Psoas muscle (tissue), 8 donors: ENCODE measurements around the gene GDF2. TPM values are rescaled to one million over a fixed set of nuclear protein-coding genes. Genes with fewer than 3 reads are reported as not detected.

Source experiments
- ATAC-seq, 4 donors: fragments of 200-7000 bp; cut with Tn5 transposase; one replicate each; pipeline ENCODE4 v1.9.1; 2020; ENCODE audit warnings: moderate library complexity in 3 of 4, mild to moderate bottlenecking in 2 of 4
- DNase-seq, 2 donors: peaks; one replicate each; pipeline ENCODE4 v3.0.0-alpha.2; 2020
- H3K27ac ChIP-seq: fragments of 200-600 bp; one replicate; pipeline ENCODE4 v1.8.0; 2022
- H3K27me3 ChIP-seq, 3 donors: fragments of 200-600 bp in 1 of 3; one replicate each; pipeline versions ENCODE4 v1.6.1 to v1.8.0; 2013 to 2022; ENCODE audit warnings: low read length in 2 of 3, mild to moderate bottlenecking in 2 of 3, moderate library complexity in 1 of 3; ENCODE audit not compliant: insufficient read depth in 3 of 3
- H3K36me3 ChIP-seq, 2 donors: fragments of 200-600 bp in 1 of 2; one replicate each; pipeline versions ENCODE4 v1.6.1 to v1.8.0; 2013 to 2022; ENCODE audit warnings: low read depth in 1 of 2, mild to moderate bottlenecking in 1 of 2, moderate library complexity in 1 of 2; ENCODE audit not compliant: insufficient read depth in 1 of 2
- H3K4me1 ChIP-seq: fragments of 200-600 bp; one replicate; pipeline ENCODE4 v1.8.0; 2022
- H3K4me3 ChIP-seq: fragments of 200-600 bp; one replicate; pipeline ENCODE4 v1.8.0; 2022; ENCODE audit warnings: mild to moderate bottlenecking
- H3K9me3 ChIP-seq: fragments of 200-600 bp; one replicate; pipeline ENCODE4 v1.8.0; 2022
- WGBS, 3 donors: extraction: QIAGEN DNeasy Blood & Tissue Kit; methylation state at CpG; one replicate each; pipeline versions ENCODE4 v1.1.6 to v1.1.7; 2013; 5-methylcytosine and 5-hydroxymethylcytosine counted together
- intact Hi-C, 2 donors: fragments of 100-400 bp; cut with DNase I; formaldehyde crosslinking; loops; one replicate each; pipeline versions ENCODE4 v1.11.0 to v1.14.2; 2022
- polyA plus RNA-seq, 3 donors: library from polyadenylated mRNA; stranded (reverse); fragments of 200-250 nt; gene quantifications; one replicate each; pipeline ENCODE4 v1.2.3, GENCODE V29; 2013
- total RNA-seq, 4 donors: library from RNA; stranded (reverse); fragmentation: NEBNext Ultra II Directional in 2 of 4; extraction: Animal tissue kit (Norgen Biotek cat#: 25700) in 2 of 4; gene quantifications; one replicate each; pipeline versions ENCODE4 v1.2.1 to v1.2.4, GENCODE V29; 2021 to 2023
- TF ChIP-seq, protein P1 (sequence below): fragments of 200-600 bp; IDR thresholded peaks from one replicate; pipeline ENCODE4 v1.8.0; 2022; ENCODE audit warnings: antibody characterized with exemption
- donor health status: healthy with polysubstance abuse.
- donor health status: DM: no; HTN: no; CAD: no; lungs with moderate emphysema.
- donor health status: Bipolar disorder and iron deficiency.
- donor health status: healthy.
- donor health status: DM: yes; HTN: yes; CAD: no.
- donor health status: DM: no; HTN: no; CAD: no.
- donor health status: DM: no; HTN: no; CAD: no.
- donor health status: DM: yes; HTN: yes; CAD: no.

The GDF2 gene
- total and polyA plus RNA-seq, 7 donors: not detected

- Histone ChIP-seq H3K36me3 (no peaks in the 10 kb centered on the region), H3K27ac (no peak overlapping the region), H3K27me3 (no peaks in the 10 kb centered on the region), H3K4me1 (no peaks in the 10 kb centered on the region), H3K9me3 (no peaks in the 10 kb centered on the region), H3K4me3 (no peak overlapping the region)
- TF ChIP-seq, protein P1, sequence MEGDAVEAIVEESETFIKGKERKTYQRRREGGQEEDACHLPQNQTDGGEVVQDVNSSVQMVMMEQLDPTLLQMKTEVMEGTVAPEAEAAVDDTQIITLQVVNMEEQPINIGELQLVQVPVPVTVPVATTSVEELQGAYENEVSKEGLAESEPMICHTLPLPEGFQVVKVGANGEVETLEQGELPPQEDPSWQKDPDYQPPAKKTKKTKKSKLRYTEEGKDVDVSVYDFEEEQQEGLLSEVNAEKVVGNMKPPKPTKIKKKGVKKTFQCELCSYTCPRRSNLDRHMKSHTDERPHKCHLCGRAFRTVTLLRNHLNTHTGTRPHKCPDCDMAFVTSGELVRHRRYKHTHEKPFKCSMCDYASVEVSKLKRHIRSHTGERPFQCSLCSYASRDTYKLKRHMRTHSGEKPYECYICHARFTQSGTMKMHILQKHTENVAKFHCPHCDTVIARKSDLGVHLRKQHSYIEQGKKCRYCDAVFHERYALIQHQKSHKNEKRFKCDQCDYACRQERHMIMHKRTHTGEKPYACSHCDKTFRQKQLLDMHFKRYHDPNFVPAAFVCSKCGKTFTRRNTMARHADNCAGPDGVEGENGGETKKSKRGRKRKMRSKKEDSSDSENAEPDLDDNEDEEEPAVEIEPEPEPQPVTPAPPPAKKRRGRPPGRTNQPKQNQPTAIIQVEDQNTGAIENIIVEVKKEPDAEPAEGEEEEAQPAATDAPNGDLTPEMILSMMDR: no peak
- WGBS, 3 donors: 94 to 96% (median 95%) methylated on average over 31 of the region's 31 CpGs
- DNase-seq: peak in 1 of 2 donors; percentile 45
- intact Hi-C loops: no loop called here
- no peak for ATAC-seq
Measured at GRCh38 chr10:47349941-47350371, 27.7 kb downstream of the GDF2 start.

GRCh38 chr10:47350671-47351640, 28.7 kb downstream of the GDF2 start:
- Histone ChIP-seq H3K27me3 (no peaks in the 10 kb centered on the region), H3K9me3 (no peaks in the 10 kb centered on the region), H3K27ac (no peak overlapping the region), H3K36me3 (no peaks in the 10 kb centered on the region), H3K4me1 (no peaks in the 10 kb centered on the region), H3K4me3 (no peak overlapping the region)
- peak in 1 of 2 donors; percentile 46 for DNase-seq
- ATAC-seq: no peak
- TF ChIP-seq, protein P1: no peak
- intact Hi-C loops: no loop called here
- WGBS, 3 donors: 90 to 94% (median 91%) methylated on average over 39 of the region's 39 CpGs

DNA sequence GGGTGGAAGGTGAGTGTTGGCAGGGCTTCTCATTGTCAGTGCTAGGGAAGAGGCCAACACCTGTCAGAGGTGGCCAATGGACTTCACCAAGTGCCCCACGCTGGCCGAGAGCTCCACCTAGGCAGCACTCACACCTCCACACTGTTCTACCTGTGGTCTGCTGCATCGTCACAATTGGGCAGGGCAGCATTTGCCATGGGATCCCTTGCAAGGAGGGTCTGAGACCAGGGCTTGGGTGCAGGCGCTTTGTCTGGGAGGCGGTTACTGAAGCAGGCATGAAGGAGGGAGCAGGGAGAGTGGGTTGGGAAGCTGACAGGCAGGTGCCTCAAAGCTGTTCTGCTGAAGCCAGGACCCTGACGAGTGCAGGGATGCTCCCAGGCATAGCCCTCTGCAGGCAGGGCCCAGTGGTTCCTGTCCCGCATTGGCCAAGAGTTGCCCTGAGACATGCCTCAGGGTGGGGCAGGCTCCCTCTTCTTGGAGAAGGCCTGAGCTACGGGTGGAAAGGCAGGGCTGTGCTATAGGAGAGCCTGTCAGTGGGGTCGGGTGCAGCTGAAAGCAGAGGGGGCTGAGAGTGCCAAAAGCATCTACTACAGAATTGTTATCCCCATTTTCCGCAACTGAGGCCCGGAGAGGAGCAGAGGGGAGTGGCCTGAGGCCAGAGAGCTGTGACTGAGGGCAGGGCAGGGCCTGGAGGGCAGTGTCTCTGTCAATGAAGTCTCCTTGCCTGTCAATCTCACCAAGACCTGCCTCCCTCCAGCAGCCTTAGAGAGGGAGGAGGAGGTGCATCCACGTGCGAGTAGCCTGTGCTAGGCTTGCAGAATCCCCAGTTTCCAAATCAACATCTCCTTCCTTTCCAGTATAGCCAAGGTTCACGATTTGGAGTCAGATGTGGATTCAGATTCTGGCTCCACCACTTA, 29.9 kb downstream of the GDF2 start:
- TF ChIP-seq, protein P1: no peak
- no peaks in the 10 kb centered on the region for H3K9me3 ChIP-seq
- H3K27me3 ChIP-seq: no peaks in the 10 kb centered on the region
- no peak overlapping the region for H3K27ac ChIP-seq
- no peaks in the 10 kb centered on the region for H3K36me3 ChIP-seq
- DNase-seq (peak in 1 of 2 donors; percentile 29), ATAC-seq (no peak)
- no peaks in the 10 kb centered on the region for H3K4me1 ChIP-seq
- intact Hi-C loops: no loop called here
- H3K4me3 ChIP-seq: no peak overlapping the region
- 78 to 87% (median 80%) methylated on average over 14 of the region's 14 CpGs for WGBS, 3 donors

DNA sequence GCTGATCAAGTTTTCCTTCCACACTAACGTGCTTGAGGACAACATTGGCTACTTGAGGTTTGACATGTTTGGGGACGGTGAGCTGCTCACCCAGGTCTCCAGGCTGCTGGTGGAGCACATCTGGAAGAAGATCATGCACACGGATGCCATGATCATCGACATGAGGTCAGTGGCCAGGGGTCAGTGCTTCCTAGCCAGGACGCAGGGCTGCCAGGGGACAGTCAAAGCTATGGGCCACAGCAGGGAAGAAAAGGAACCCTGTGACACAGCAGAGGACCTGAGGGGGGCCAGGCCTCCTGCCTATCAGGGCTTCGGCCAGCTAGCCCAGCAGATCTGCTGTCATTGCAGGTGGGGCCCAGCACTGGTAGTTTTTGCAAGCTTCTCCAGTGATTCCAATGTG, 31.1 kb downstream of the GDF2 start:
- WGBS, 3 donors: 88% methylated on average over 6 of the region's 6 CpGs
- Histone ChIP-seq H3K4me1 (no peaks in the 10 kb centered on the region), H3K36me3 (no peaks in the 10 kb centered on the region), H3K4me3 (no peak overlapping the region), H3K9me3 (no peaks in the 10 kb centered on the region), H3K27ac (no peak overlapping the region), H3K27me3 (no peaks in the 10 kb centered on the region)
- intact Hi-C loops: no loop called here
- DNase-seq (peak in 1 of 2 donors; percentile 36), ATAC-seq (no peak)
- TF ChIP-seq, protein P1: no peak
